H1 (cell line): Measurements from ENCODE around the gene TMEM220. TPM values are rescaled to one million over a fixed set of nuclear protein-coding genes. Genes with fewer than 3 reads are reported as not detected.

Experiments
- BCL11A ChIP-seq, 2 experiments: IDR thresholded peaks; one replicate each; pipeline ENCODE4 v1.6.1; 2011; ENCODE audit warnings: low read depth in 2 of 2, low read length in 2 of 2, mild to moderate bottlenecking in 2 of 2
- FOSL1 ChIP-seq: IDR thresholded peaks from 2 replicates; pipeline ENCODE4 v1.6.1; 2011; ENCODE audit warnings: mild to moderate bottlenecking, low read depth, low read length, moderate library complexity; ENCODE audit not compliant: insufficient read depth
- polyA plus RNA-seq, 7 experiments: library from polyadenylated mRNA; depleted of rRNA in 3 of 7; stranded (reverse) in 5 of 7; unstranded in 2 of 7; fragments of >200 nt in 5 of 7; fragments of 200-250 nt in 2 of 7; gene quantifications; 1 replicate in 5 of 7; 2 replicates in 1 of 7; 4 replicates in 1 of 7; pipeline versions ENCODE4 v1.2.1 to v1.2.3, GENCODE V29; 2011 to 2013; ENCODE audit warnings: missing spikeins in 2 of 7, mixed read lengths in 2 of 7
- total RNA-seq: library from RNA; stranded (reverse); fragmentation: NEBNext Ultra II Directional; extraction: Animal tissue kit (Norgen Biotek cat#: 25700); gene quantifications from 2 replicates; pipeline ENCODE4 v1.2.1, GENCODE V29; 2021

The TMEM220 gene
- total and polyA plus RNA-seq, 2 of the 8 experiments (the other 6 are each of a cell fraction or from before 2014, with no cell fraction given) = 3.8 to 4.1 TPM

DNA sequence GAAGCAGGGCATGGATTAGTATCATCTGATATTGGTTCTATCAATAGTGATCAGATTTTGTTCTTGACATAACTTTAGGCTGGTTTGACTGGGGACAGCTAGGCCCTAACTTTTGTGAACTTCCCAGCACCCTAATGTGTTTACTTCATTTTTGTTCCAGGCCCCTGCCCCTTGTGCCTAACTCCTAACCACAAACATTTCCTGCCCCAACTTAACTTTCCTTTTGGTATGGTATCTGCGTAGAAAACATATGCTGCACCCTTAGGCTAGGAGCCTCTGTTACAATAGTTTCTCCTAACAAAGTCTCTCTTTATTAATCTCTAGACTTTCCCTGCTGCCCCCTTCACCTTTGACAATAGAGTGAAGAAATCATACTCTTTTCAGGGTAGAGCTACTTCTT is 30.0 kb downstream of the TMEM220 start (continued):
- TF ChIP-seq FOSL1 (no peak), BCL11A (IDR thresholded peaks at IDR 0.05; ENCODE audit: low read depth in 2 of 2, low read length in 2 of 2) (no peak)
